AG09309 (cell line): ENCODE data around the gene ACAP2.

Source experiments
- DNase-seq: peaks from one replicate; pipeline ENCODE4 v3.0.0-alpha.2; 2010; ENCODE audit warnings: low read depth
- H3K4me3 ChIP-seq: 2 replicates; pipeline ENCODE4 v1.5.1; 2011; ENCODE audit warnings: mild to moderate bottlenecking, low read depth, low read length, moderate library complexity; ENCODE audit not compliant: control insufficient read depth
- CTCF ChIP-seq: IDR thresholded peaks from 2 replicates; pipeline ENCODE4 v1.5.1; 2011; ENCODE audit warnings: mild to moderate bottlenecking, low read depth, low read length, inconsistent platforms; ENCODE audit not compliant: insufficient read depth, control insufficient read depth; ENCODE audit errors: missing control alignments

ACAP2 gene

GRCh38 chr3:195249057-195249770, 193.6 kb downstream of the ACAP2 start:
- H3K4me3 ChIP-seq: no peak overlapping the region
- DNase-seq: no peak
- TF ChIP-seq CTCF: no peak

DNA sequence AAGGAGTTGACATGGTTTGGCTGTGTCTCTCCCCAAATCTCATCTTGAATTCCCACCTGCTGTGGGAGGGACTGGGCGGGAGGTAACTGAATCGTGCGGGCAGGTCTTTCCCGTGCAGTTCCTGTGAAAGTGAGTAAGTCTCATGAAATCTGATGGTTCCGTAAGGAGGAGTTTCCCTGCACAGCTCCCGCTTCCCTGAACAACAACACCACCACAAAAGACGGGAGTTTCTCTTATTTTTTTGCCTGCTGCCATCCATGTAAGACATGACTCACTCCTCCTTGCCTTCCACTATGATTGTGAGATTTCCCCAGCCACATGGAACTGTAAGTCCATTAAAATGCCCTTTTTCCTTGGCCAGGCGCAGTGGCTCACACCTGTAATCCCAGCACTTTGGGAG, 194.5 kb downstream of the ACAP2 start:
- no peak for TF ChIP-seq CTCF
- H3K4me3 ChIP-seq: no peak overlapping the region
- no peak for DNase-seq

- no peak for TF ChIP-seq CTCF
- no peak overlapping the region for H3K4me3 ChIP-seq
- DNase-seq: no peak
Observed at GRCh38 chr3:195247863-195248189, 195.0 kb downstream of the ACAP2 start.

DNA sequence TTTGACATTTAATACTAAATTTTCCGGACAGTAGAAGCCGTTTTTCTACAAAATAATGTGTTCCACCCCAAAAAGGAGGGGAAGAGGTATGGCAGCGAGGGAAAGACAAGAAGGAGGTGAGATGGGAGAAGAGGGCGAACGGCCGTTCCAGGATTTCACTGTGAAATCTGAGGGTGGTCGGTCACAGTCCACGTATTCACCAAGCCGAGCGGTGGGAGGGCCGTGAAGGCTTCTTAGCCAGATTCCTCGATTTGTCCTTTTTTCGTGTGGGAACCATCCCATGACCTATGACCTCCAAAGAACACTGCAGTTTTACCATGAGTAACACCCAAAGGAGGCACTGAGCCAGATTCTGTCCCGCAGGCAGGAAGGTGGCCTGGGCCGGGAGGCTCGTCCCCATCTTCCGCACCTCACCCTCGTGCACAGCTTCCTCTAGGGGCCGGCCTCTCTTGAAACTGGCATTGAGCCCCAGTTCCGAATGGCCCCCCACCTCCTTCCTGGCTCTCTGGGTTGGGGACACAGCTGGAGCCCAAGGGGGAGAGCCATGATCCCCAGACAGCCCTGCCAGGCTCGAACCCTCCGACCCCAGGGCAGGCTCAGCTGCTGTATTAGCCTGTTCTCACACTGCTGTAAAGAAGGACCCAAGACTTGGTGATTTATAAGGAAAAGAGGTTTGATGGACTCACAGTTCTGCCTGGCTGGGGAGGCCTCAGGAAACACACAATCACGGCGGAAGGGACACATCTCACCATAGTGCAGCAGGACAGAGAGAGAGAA, 195.5 kb downstream of the ACAP2 start:
- no peak overlapping the region for H3K4me3 ChIP-seq
- no peak for TF ChIP-seq CTCF
- no peak for DNase-seq

GRCh38 chr3:195246581-195246995, 196.2 kb downstream of the ACAP2 start:
- no peak for DNase-seq
- no peak for TF ChIP-seq CTCF
- no peak overlapping the region for H3K4me3 ChIP-seq

- TF ChIP-seq CTCF: no peak
- no peak for DNase-seq
Observed at GRCh38 chr3:195245531-195245951, 197.3 kb downstream of the ACAP2 start.

More at GRCh38 chr3:195245531-195245951, 197.3 kb downstream of the ACAP2 start:
- no peak overlapping the region for H3K4me3 ChIP-seq
